Measurements from ENCODE around the gene LSM4. TPM values are rescaled to one million over a fixed set of nuclear protein-coding genes. Genes with fewer than 3 reads are reported as not detected.
A peak's percentile ranks its signal among the peaks of the same experiment; 100 is the strongest.

LSM4 gene
- total RNA-seq, 1 donor from 2014 or later: 73.0 TPM

- no peaks in the 10 kb centered on the region for H3K9me3 Mint-ChIP-seq (ENCODE audit: low read depth)
- H3K27me3 Mint-ChIP-seq (ENCODE audit: low read depth): no peaks in the 10 kb centered on the region
- DNase-seq (ENCODE audit: low spot score): no peak
- TF ChIP-seq CTCF (IDR thresholded peaks at IDR 0.05): no peak
- peaks cover 24% of the 10 kb centered on the region for H3K4me1 Mint-ChIP-seq (ENCODE audit: low read depth)
- H3K36me3 Mint-ChIP-seq (ENCODE audit: low read depth): no peaks in the 10 kb centered on the region
- H3K27ac Mint-ChIP-seq (ENCODE audit: unreplicated experiment): peak overlapping the region; percentile 90
- peak overlapping the region; percentile 84 for H3K4me3 Mint-ChIP-seq (ENCODE audit: unreplicated experiment)
Measured at GRCh38 chr19:18321734-18322102, 1.2 kb downstream of the LSM4 start.

GRCh38 chr19:18320865-18321733 is 1.8 kb downstream of the LSM4 start:
- peak overlapping the region; percentile 90 for H3K27ac Mint-ChIP-seq (ENCODE audit: unreplicated experiment)
- no peaks in the 10 kb centered on the region for H3K36me3 Mint-ChIP-seq (ENCODE audit: low read depth)
- no peak for TF ChIP-seq CTCF (IDR thresholded peaks at IDR 0.05)
- H3K27me3 Mint-ChIP-seq (ENCODE audit: low read depth): no peaks in the 10 kb centered on the region
- peak overlapping the region; percentile 84 for H3K4me3 Mint-ChIP-seq (ENCODE audit: unreplicated experiment)
- DNase-seq (ENCODE audit: low spot score): no peak
- H3K9me3 Mint-ChIP-seq (ENCODE audit: low read depth): no peaks in the 10 kb centered on the region
- peaks cover 24% of the 10 kb centered on the region for H3K4me1 Mint-ChIP-seq (ENCODE audit: low read depth)

GRCh38 chr19:18319591-18320135 is 3.2 kb downstream of the LSM4 start:
- Mint-ChIP-seq H3K27ac (ENCODE audit: unreplicated experiment) (no peak overlapping the region), H3K36me3 (ENCODE audit: low read depth) (no peaks in the 10 kb centered on the region), H3K4me1 (ENCODE audit: low read depth) (peaks cover 24% of the 10 kb centered on the region), H3K4me3 (ENCODE audit: unreplicated experiment) (no peak overlapping the region), H3K9me3 (ENCODE audit: low read depth) (no peaks in the 10 kb centered on the region), H3K27me3 (ENCODE audit: low read depth) (no peaks in the 10 kb centered on the region)
- no peak for TF ChIP-seq CTCF (IDR thresholded peaks at IDR 0.05)
- DNase-seq (ENCODE audit: low spot score): no peak

- no peak overlapping the region for H3K4me3 Mint-ChIP-seq (ENCODE audit: unreplicated experiment)
- no peaks in the 10 kb centered on the region for H3K36me3 Mint-ChIP-seq (ENCODE audit: low read depth)
- H3K27me3 Mint-ChIP-seq (ENCODE audit: low read depth): no peaks in the 10 kb centered on the region
- peaks cover 14% of the 10 kb centered on the region for H3K4me1 Mint-ChIP-seq (ENCODE audit: low read depth)
- DNase-seq (ENCODE audit: low spot score): no peak
- H3K27ac Mint-ChIP-seq (ENCODE audit: unreplicated experiment): no peak overlapping the region
- H3K9me3 Mint-ChIP-seq (ENCODE audit: low read depth): no peaks in the 10 kb centered on the region
- no peak for TF ChIP-seq CTCF (IDR thresholded peaks at IDR 0.05)
Measured at GRCh38 chr19:18317961-18318800, 4.7 kb downstream of the LSM4 start.

GRCh38 chr19:18313398-18313797 is 9.5 kb downstream of the LSM4 start:
- Mint-ChIP-seq H3K4me1 (ENCODE audit: low read depth) (no peaks in the 10 kb centered on the region), H3K27ac (ENCODE audit: unreplicated experiment) (no peak overlapping the region), H3K27me3 (ENCODE audit: low read depth) (no peaks in the 10 kb centered on the region), H3K4me3 (ENCODE audit: unreplicated experiment) (no peak overlapping the region), H3K9me3 (ENCODE audit: low read depth) (no peaks in the 10 kb centered on the region), H3K36me3 (ENCODE audit: low read depth) (no peaks in the 10 kb centered on the region)
- DNase-seq (ENCODE audit: low spot score): no peak
- no peak for TF ChIP-seq CTCF (IDR thresholded peaks at IDR 0.05)
